Activated T-cell treated with anti-CD3 and anti-CD28 coated beads, Interleukin-2, amount 50 U/mL, for 72 hours (primary cell): ENCODE measurements around the gene MED8. TPM values are rescaled to one million over a fixed set of nuclear protein-coding genes. Genes with fewer than 3 reads are reported as not detected.
A peak's percentile ranks its signal among the peaks of the same experiment; 100 is the strongest.

Experiments used
- ATAC-seq, 2 donors: fragments of 150-1000 bp; cut with Tn5 transposase; replicated peaks in 1 of 2; 2 replicates each; pipeline ENCODE4 v1.10.0; 2021; ENCODE audit warnings: moderate library complexity in 2 of 2, mild to moderate bottlenecking in 1 of 2
- DNase-seq, 2 donors: peaks; one replicate each; pipeline ENCODE4 v3.0.0; 2021 to 2022; ENCODE audit warnings: mixed read lengths in 1 of 2
- H3K27ac Mint-ChIP-seq: one replicate; pipeline ENCODE4 v1.8.0; 2022; ENCODE audit warnings: mild to moderate bottlenecking, moderate library complexity, mixed read lengths
- H3K27me3 Mint-ChIP-seq: one replicate; pipeline ENCODE4 v1.8.0; 2022; ENCODE audit warnings: low read depth, mixed read lengths
- H3K36me3 Mint-ChIP-seq, 2 donors: one replicate each; pipeline ENCODE4 v1.8.0; 2022; ENCODE audit warnings: mixed read lengths in 2 of 2, mild to moderate bottlenecking in 1 of 2; ENCODE audit not compliant: insufficient read depth in 2 of 2
- H3K4me1 Mint-ChIP-seq: one replicate; pipeline ENCODE4 v1.8.0; 2022; ENCODE audit warnings: low read depth, mixed read lengths
- H3K4me3 Mint-ChIP-seq, 2 donors: one replicate each; pipeline ENCODE4 v1.8.0; 2022; ENCODE audit warnings: mild to moderate bottlenecking in 2 of 2, mixed read lengths in 2 of 2, moderate library complexity in 2 of 2
- H3K9me3 Mint-ChIP-seq, 2 donors: one replicate each; pipeline ENCODE4 v1.8.0; 2022; ENCODE audit warnings: mixed read lengths in 2 of 2
- total RNA-seq, 2 donors: library from RNA; stranded (reverse); gene quantifications; one replicate each; pipeline ENCODE4 v1.2.3, GENCODE V29; 2022

MED8 gene
- total RNA-seq, 2 donors from 2014 or later = 64.2 to 71.1 TPM

DNA sequence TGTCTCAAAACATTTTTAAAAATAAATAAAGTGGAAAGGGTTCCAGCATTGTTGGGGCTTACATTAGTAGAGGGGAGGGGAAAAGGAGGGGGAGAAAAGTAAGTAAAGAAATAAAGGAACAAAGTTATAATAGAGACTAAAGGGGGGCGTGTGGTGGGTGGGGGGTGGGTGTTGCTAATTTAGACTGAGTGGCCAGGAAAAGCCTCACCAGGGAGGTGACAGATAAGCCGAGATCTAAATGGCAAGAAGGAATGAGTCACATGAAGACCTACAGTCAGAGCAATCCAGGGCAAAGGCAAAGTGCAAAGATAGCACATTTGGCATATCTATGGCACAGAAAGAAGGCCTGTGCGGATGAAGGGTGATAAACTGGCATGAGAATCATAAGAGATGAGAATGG, 44.5 kb downstream of the MED8 start:
- no peak overlapping the region for H3K27ac Mint-ChIP-seq
- H3K27me3 Mint-ChIP-seq = no peaks in the 10 kb centered on the region
- no peaks in the 10 kb centered on the region for H3K36me3 Mint-ChIP-seq
- ATAC-seq (peak in 1 of 2 donors; percentile 50), DNase-seq (no peak)
- peaks cover 5% of the 10 kb centered on the region for H3K4me1 Mint-ChIP-seq
- no peak overlapping the region for H3K4me3 Mint-ChIP-seq
- no peaks in the 10 kb centered on the region for H3K9me3 Mint-ChIP-seq

DNA sequence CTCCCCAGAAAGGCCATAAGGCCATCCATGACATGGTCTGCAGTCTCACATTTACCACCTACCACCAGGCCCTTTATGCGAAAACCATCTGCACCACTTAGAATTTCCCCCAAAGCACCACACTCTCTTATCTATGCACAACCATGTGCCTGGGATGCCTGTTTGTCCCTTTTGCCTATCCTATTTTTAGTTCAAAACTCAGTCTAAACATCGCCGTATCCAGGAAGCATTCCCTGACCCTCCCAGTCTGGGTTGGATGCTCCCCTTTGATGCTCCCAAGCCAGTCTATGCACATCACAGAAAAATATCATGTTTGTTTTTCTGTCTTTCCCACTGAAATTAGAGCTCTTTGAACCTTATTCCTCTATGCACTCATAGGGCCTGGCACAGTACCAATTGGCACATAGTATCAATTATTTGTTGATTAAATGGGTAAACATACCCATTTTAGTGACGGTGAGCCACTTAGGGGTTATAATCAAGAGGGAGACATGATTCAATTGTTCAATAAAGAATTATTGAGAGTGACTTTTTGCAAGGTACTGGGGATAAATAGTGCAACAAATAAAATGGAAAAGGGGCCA, 45.2 kb downstream of the MED8 start:
- DNase-seq = no peak
- Mint-ChIP-seq H3K36me3 (no peaks in the 10 kb centered on the region), H3K27ac (no peak overlapping the region), H3K9me3 (no peaks in the 10 kb centered on the region), H3K27me3 (no peaks in the 10 kb centered on the region), H3K4me1 (peaks cover 2% of the 10 kb centered on the region), H3K4me3 (no peak overlapping the region)
- no peak for ATAC-seq

DNA sequence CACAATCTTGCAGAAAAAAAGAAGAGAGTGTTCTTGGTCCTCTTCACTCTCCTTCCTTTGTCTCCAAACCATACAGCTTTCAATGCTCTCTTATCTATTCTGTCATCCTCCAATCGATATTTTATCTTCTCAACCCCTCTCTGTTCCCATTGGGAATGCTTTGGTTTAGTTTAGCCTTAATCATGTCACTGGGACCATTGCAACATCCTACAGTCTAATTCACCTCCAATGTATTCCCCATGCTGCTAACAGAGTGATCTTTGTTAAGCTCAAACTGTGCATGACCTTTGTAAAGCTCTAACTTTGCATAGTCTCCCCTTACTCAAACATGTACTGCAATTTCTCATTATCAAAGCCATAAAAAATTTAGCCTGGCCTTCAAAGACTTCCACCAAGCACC, 49.0 kb downstream of the MED8 start:
- H3K36me3 Mint-ChIP-seq = no peaks in the 10 kb centered on the region
- ATAC-seq (no peak), DNase-seq (no peak)
- H3K27me3 Mint-ChIP-seq = no peaks in the 10 kb centered on the region
- H3K9me3 Mint-ChIP-seq = no peaks in the 10 kb centered on the region
- H3K27ac Mint-ChIP-seq = no peak overlapping the region
- no peak overlapping the region for H3K4me3 Mint-ChIP-seq
- H3K4me1 Mint-ChIP-seq = no peaks in the 10 kb centered on the region

DNA sequence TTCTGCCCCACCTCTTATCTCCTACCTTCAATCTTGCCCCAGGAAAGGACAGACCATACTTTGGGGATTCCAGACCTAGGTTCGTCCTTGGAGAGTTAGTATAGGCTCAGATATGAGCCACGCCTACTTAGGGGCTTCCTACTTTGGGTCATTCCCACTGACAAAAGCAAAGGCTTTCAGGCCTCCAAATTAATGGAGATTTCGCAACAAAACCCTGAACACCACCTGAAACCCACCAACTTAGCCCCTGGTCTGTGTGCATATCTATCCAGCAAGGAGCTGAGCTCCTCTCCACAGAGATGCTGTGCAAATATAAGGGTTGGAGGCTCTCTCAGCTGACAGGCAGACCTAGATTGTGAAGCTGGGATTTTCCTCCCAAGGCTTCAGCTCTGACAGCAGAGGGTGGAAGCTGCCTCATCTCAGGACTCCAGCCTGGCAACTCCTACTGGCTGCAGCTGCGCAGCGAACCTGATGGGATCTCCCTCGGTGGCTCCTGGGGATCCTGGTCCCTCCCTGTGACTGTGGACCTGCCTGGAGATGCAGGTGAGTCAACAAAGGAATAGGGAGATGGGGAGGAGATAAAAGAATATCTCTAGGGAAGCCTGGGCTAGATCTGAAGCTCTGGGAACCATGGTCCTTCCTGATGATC, 49.9 kb downstream of the MED8 start:
- no peak for ATAC-seq
- Mint-ChIP-seq H3K9me3 (no peaks in the 10 kb centered on the region), H3K36me3 (no peaks in the 10 kb centered on the region), H3K27me3 (no peaks in the 10 kb centered on the region), H3K27ac (no peak overlapping the region), H3K4me3 (no peak overlapping the region), H3K4me1 (no peaks in the 10 kb centered on the region)
- no peak for DNase-seq

DNA sequence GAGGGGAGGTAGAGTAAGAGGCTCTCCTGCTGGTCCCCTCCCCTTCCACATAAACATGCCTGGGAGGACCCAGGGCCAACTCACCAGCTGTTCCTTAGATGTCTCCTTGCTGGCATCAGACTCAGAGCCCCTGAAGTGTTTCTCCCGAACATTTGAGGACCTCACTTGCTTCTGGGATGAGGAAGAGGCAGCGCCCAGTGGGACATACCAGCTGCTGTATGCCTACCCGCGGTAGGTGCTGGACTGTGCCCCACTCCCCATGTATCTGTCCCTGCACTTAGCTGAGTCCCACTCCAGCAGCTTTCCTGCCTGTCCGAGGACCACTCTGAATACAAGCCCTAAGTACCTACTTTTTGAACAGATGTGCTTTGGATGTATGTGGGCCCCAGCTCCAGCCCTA, 51.6 kb downstream of the MED8 start:
- ATAC-seq (no peak), DNase-seq (no peak)
- no peaks in the 10 kb centered on the region for H3K9me3 Mint-ChIP-seq
- H3K36me3 Mint-ChIP-seq = no peaks in the 10 kb centered on the region
- H3K27me3 Mint-ChIP-seq = no peaks in the 10 kb centered on the region
- no peaks in the 10 kb centered on the region for H3K4me1 Mint-ChIP-seq
- no peak overlapping the region for H3K4me3 Mint-ChIP-seq
- no peak overlapping the region for H3K27ac Mint-ChIP-seq

DNA sequence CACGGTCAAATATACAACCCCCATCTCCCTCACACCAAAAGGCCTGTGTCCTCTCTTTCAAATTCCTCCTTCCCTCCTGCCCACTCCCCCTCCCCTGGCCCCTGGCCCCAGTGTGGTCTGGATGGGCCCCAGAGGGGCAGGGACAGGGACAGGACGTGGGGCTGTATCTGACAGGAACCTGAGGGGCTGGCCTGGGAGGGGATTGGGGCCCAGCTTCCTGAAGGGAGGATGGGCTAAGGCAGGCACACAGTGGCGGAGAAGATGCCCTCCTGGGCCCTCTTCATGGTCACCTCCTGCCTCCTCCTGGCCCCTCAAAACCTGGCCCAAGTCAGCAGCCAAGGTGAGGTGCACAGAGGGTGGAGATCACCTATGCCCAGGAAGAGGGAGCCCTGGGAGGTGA, 52.0 kb downstream of the MED8 start, which contains the start of gene MPL:
Gene MPL, plus strand, starts transcription at position 231 of the 400 bp plus-strand sequence. Its CDS starts 31 bp downstream, at position 262.
- Mint-ChIP-seq H3K27ac (no peak within 1 kb of the TSS), H3K27me3 (no peaks in the 10 kb centered on the region), H3K4me3 (no peak within 1 kb of the TSS), H3K36me3 (no peaks in the 10 kb centered on the region), H3K9me3 (no peaks in the 10 kb centered on the region), H3K4me1 (no peaks in the 10 kb centered on the region)
- ATAC-seq (no peak), DNase-seq (no peak)

DNA sequence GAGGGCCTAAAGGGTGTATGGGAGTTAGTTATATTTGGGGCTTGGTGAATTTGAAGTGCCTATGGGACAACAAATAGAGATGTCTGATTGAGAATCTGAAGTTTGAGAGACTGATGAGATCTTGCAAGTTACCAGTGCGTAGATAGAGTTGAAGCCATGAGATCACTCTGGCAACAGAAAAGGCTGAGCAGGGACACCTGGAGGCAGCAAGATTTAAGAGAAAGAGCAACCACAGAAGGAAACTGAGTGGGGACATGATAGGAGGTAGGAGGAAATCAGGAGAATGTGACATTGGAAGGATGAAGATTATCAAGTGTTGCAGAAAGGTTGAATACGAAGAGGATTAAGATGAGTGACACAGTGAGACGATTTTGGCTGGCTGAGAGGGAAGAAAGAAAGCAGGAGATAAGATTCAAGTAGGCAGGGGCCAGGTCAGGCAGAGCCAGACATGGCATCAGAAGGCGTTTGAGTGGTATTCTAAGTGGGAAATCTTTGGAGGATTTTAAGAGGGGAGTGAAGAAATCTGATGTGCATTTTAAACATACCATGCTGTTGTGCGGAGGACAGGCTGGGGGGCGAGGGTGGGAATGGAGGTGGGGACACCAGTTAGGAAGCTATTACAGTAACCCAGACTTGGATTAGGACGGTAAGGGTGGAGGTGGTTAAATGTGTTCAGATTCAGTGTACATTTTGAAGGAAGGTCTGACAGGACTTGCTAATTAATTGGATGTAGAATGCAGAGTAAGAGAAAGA, 55.0 kb downstream of the MED8 start:
- H3K36me3 Mint-ChIP-seq = no peaks in the 10 kb centered on the region
- H3K4me3 Mint-ChIP-seq = no peak overlapping the region
- no peak for DNase-seq
- ATAC-seq = no peak
- H3K27me3 Mint-ChIP-seq = no peaks in the 10 kb centered on the region
- peaks cover 11% of the 10 kb centered on the region for H3K4me1 Mint-ChIP-seq
- no peaks in the 10 kb centered on the region for H3K9me3 Mint-ChIP-seq
- no peak overlapping the region for H3K27ac Mint-ChIP-seq

Other genes starting within 250 kb of the MED8 start
- gene EBNA1BP2, start 217.5 kb downstream of the MED8 start, total RNA-seq = 10 to 100 TPM; 37.0 to 46.4 TPM
- gene CFAP57, start 217.5 kb downstream of the MED8 start, total RNA-seq = under 1 TPM; 0.36 to 0.76 TPM
- gene TMEM125, start 119.8 kb downstream of the MED8 start, total RNA-seq = not detected
- gene C1orf210, start 104.2 kb downstream of the MED8 start, total RNA-seq = under 1 TPM in 1 of 2 donors, not detected in 1; 0.38 TPM
- gene TIE1, start 88.8 kb downstream of the MED8 start, total RNA-seq = under 1 TPM; 0.42 to 0.65 TPM
- gene MPL, start 52.0 kb downstream of the MED8 start, total RNA-seq = not detected
- gene CDC20, start 30.8 kb downstream of the MED8 start, total RNA-seq = 100 to 1,000 TPM; 108 to 163 TPM
- 10 to 100 TPM; 58.4 to 75.7 TPM for gene ELOVL1, start 21.8 kb downstream of the MED8 start, total RNA-seq
- gene SZT2, start 99 bp upstream of the MED8 start, total RNA-seq = 10 to 100 TPM; 51.4 to 51.6 TPM
- 10 to 100 TPM in 1 of 2 donors, 1 to 10 TPM in 1; 9.9 to 10.6 TPM for gene HYI, start 64.1 kb upstream of the MED8 start, total RNA-seq
- gene PTPRF, start 141.1 kb upstream of the MED8 start, total RNA-seq = 1 to 10 TPM; 2.2 to 6.2 TPM